Caco-2 (cell line): Measurements from ENCODE around the gene ILDR2. TPM values are rescaled to one million over a fixed set of nuclear protein-coding genes. Genes with fewer than 3 reads are reported as not detected.

Experiments used
- BruUV-seq: library from RNA; stranded (reverse); fragments of 400-500 nt; replicated peaks from 2 replicates; lab custom pipeline; 2021; lab: Mats Ljungman, UMichigan
- CTCF ChIA-PET: fragments of 300-600 bp; sonication (Branson Sonifier 250); formaldehyde crosslinking; loops from one replicate; lab custom pipeline; 2022; ENCODE audit warnings: antibody characterized with exemption; lab: Charles Lee
- POLR2A ChIA-PET: fragments of 300-600 bp; sonication (Branson Sonifier 250); formaldehyde crosslinking; loops from one replicate; lab custom pipeline; 2022; ENCODE audit warnings: antibody characterized with exemption; lab: Charles Lee
- DNase-seq, 2 experiments: peaks; one replicate each; pipeline versions ENCODE4 v3.0.0 to v3.0.0-alpha.2; 2020 to 2022
- H3K27me3 ChIP-seq: replicated peaks from 2 replicates; pipeline ENCODE4 v1.6.0; 2011; ENCODE audit warnings: low read length; ENCODE audit not compliant: control insufficient read depth, insufficient read depth
- H3K36me3 ChIP-seq: 2 replicates; pipeline ENCODE4 v1.5.1; 2011; ENCODE audit warnings: low read length; ENCODE audit not compliant: control insufficient read depth, insufficient read depth
- H3K4me1 ChIP-seq: fragments of 250-450 bp; sonication (Bioruptor Pico); 2 replicates; pipeline ENCODE4 v1.5.1; 2020; ENCODE audit warnings: mild to moderate bottlenecking
- H3K4me3 ChIP-seq: 2 replicates; pipeline ENCODE4 v1.5.1; 2011; ENCODE audit warnings: low read depth, mild to moderate bottlenecking, control low read depth, low read length
- H3K9me3 ChIP-seq: fragments of 250-450 bp; sonication (Bioruptor Pico); 2 replicates; pipeline ENCODE4 v1.5.1; 2020; ENCODE audit warnings: mild to moderate bottlenecking, moderate library complexity
- H3K27ac Mint-ChIP-seq: one replicate; pipeline ENCODE4 v1.8.0; 2022; ENCODE audit warnings: mixed read lengths; ENCODE audit not compliant: unreplicated experiment
- H3K27me3 Mint-ChIP-seq: one replicate; pipeline ENCODE4 v1.8.0; 2022; ENCODE audit warnings: mixed read lengths; ENCODE audit not compliant: insufficient read depth, unreplicated experiment
- H3K36me3 Mint-ChIP-seq: one replicate; pipeline ENCODE4 v1.8.0; 2022; ENCODE audit warnings: mild to moderate bottlenecking, mixed read lengths; ENCODE audit not compliant: insufficient read depth, unreplicated experiment
- H3K4me1 Mint-ChIP-seq: one replicate; pipeline ENCODE4 v1.8.0; 2022; ENCODE audit warnings: low read depth, mixed read lengths; ENCODE audit not compliant: unreplicated experiment
- H3K4me3 Mint-ChIP-seq: one replicate; pipeline ENCODE4 v1.8.0; 2022; ENCODE audit warnings: mild to moderate bottlenecking, moderate library complexity, mixed read lengths; ENCODE audit not compliant: unreplicated experiment
- H3K9me3 Mint-ChIP-seq: one replicate; pipeline ENCODE4 v1.8.0; 2022; ENCODE audit warnings: mixed read lengths; ENCODE audit not compliant: unreplicated experiment
- CTCF ChIP-seq, 2 experiments: fragments of 200-600 bp in 1 of 2; IDR thresholded peaks; 1 replicate in 1 of 2; 2 replicates in 1 of 2; pipeline versions ENCODE4 v1.5.1 to v1.8.0; 2011 to 2022; ENCODE audit warnings: antibody characterized with exemption in 1 of 2, control low read depth in 1 of 2, inconsistent platforms in 1 of 2, low read depth in 1 of 2, low read length in 1 of 2, mild to moderate bottlenecking in 1 of 2, moderate library complexity in 1 of 2; ENCODE audit not compliant: insufficient read depth in 1 of 2, severe bottlenecking in 1 of 2, unreplicated experiment in 1 of 2
- intact Hi-C: fragments of 100-400 bp; cut with micrococcal nuclease; formaldehyde crosslinking; loops from one replicate; pipeline ENCODE4 v1.10.0; 2022; ENCODE audit not compliant: unreplicated experiment
- total RNA-seq: library from RNA; stranded (reverse); gene quantifications from 2 replicates; pipeline ENCODE4 v1.2.3, GENCODE V29; 2022

ILDR2 gene
- total RNA-seq, 1 experiment from 2014 or later = 0.98 TPM

GRCh38 chr1:166869318-166870099 is 105.8 kb downstream of the ILDR2 start:
- no peak overlapping the region for H3K27ac Mint-ChIP-seq
- peaks cover 8% of the 10 kb centered on the region for H3K4me1 Mint-ChIP-seq
- Histone ChIP-seq H3K4me3 (no peak overlapping the region), H3K9me3 (no peaks in the 10 kb centered on the region), H3K4me1 (no peaks in the 10 kb centered on the region; the same call in 1 of the 2 replicates), H3K27me3 (no peaks in the 10 kb centered on the region), H3K36me3 (no peaks in the 10 kb centered on the region)
- peaks cover 22% of the 10 kb centered on the region for H3K36me3 Mint-ChIP-seq
- BruUV-seq = no TSS peak
- no peak for DNase-seq
- intact Hi-C loops = no loop called here
- no peak for TF ChIP-seq CTCF (IDR thresholded peaks at IDR 0.05; ENCODE audit: insufficient read depth in 1 of 2, low read depth in 1 of 2, low read length in 1 of 2, severe bottlenecking in 1 of 2, unreplicated experiment in 1 of 2)
- no peaks in the 10 kb centered on the region for H3K27me3 Mint-ChIP-seq
- POLR2A ChIA-PET = interaction anchor here (0.8 kb wide), 1 partner anchor 29 kb away, joined by 3 read pairs; no protein-coding TSS in a partner anchor
- H3K9me3 Mint-ChIP-seq = no peaks in the 10 kb centered on the region
- H3K4me3 Mint-ChIP-seq = no peak overlapping the region
- CTCF ChIA-PET = no interaction called here

- CTCF ChIA-PET = no interaction called here
- Mint-ChIP-seq H3K36me3 (peaks cover 31% of the 10 kb centered on the region), H3K27ac (no peak overlapping the region)
These were observed 106.7 kb downstream of the ILDR2 start for GRCh38 chr1:166868639-166869038.

GRCh38 chr1:166865926-166866325 is 109.4 kb downstream of the ILDR2 start:
- peaks cover 8% of the 10 kb centered on the region for H3K4me1 Mint-ChIP-seq
- no TSS peak for BruUV-seq

More at GRCh38 chr1:166868639-166869038, 106.7 kb downstream of the ILDR2 start:
- H3K27me3 Mint-ChIP-seq = no peaks in the 10 kb centered on the region
- no peaks in the 10 kb centered on the region for H3K9me3 ChIP-seq
- intact Hi-C loops = no loop called here
- H3K4me1 Mint-ChIP-seq = peaks cover 8% of the 10 kb centered on the region
- H3K4me1 ChIP-seq = no peaks in the 10 kb centered on the region; the same call in 1 of the 2 replicates
- no peak for TF ChIP-seq CTCF (IDR thresholded peaks at IDR 0.05; ENCODE audit: insufficient read depth in 1 of 2, low read depth in 1 of 2, low read length in 1 of 2, severe bottlenecking in 1 of 2, unreplicated experiment in 1 of 2)
- POLR2A ChIA-PET = interaction anchor here (0.8 kb wide), 1 partner anchor 28 kb away, joined by 3 read pairs; no protein-coding TSS in a partner anchor
- no peak overlapping the region for H3K4me3 Mint-ChIP-seq
- no peak overlapping the region for H3K4me3 ChIP-seq
- BruUV-seq = no TSS peak
- H3K36me3 ChIP-seq = no peaks in the 10 kb centered on the region
- no peaks in the 10 kb centered on the region for H3K27me3 ChIP-seq
- DNase-seq = no peak
- H3K9me3 Mint-ChIP-seq = no peaks in the 10 kb centered on the region

More at GRCh38 chr1:166865926-166866325, 109.4 kb downstream of the ILDR2 start:
- H3K27me3 Mint-ChIP-seq = no peaks in the 10 kb centered on the region
- intact Hi-C loops = no loop called here
- peaks cover 43% of the 10 kb centered on the region for H3K36me3 Mint-ChIP-seq
- Histone ChIP-seq H3K9me3 (no peaks in the 10 kb centered on the region), H3K4me1 (no peaks in the 10 kb centered on the region), H3K36me3 (no peaks in the 10 kb centered on the region; the same call in 1 of the 2 replicates), H3K27me3 (no peaks in the 10 kb centered on the region), H3K4me3 (no peak overlapping the region)
- H3K4me3 Mint-ChIP-seq = no peak overlapping the region
- ChIA-PET POLR2A (interaction anchor here (1.0 kb wide), 1 partner anchor 10 kb away, joined by 5 read pairs; the partner anchor contains the start of gene TADA1), CTCF (no interaction called here)
- H3K9me3 Mint-ChIP-seq = no peaks in the 10 kb centered on the region
- H3K27ac Mint-ChIP-seq = no peak overlapping the region
- DNase-seq = no peak
- TF ChIP-seq CTCF (IDR thresholded peaks at IDR 0.05; ENCODE audit: insufficient read depth in 1 of 2, low read depth in 1 of 2, low read length in 1 of 2, severe bottlenecking in 1 of 2, unreplicated experiment in 1 of 2) = no peak
